Skin epidermis (tissue), 12 donors: ENCODE results near the gene FMNL1.

Experiments
- H3K27ac ChIP-seq, 21 experiments: fragments of 200-600 bp; sonication (generic) in 11 of 21; one replicate each; pipeline ENCODE4 v1.5.0; 2020; ENCODE audit warnings: mild to moderate bottlenecking in 3 of 21, inconsistent platforms in 2 of 21, moderate library complexity in 2 of 21
- H3K4me3 ChIP-seq, 7 experiments: fragments of 200-600 bp; sonication (generic) in 2 of 7; one replicate each; pipeline ENCODE4 v1.5.0; 2020; ENCODE audit warnings: inconsistent platforms in 2 of 7, mild to moderate bottlenecking in 2 of 7, moderate library complexity in 1 of 7

The FMNL1 gene

GRCh38 chr17:45231481-45232116, 9.9 kb downstream of the FMNL1 start:
- peak overlapping the region in 15 of 21 experiments; percentile 7 to 98 (median 87) for H3K27ac ChIP-seq

DNA sequence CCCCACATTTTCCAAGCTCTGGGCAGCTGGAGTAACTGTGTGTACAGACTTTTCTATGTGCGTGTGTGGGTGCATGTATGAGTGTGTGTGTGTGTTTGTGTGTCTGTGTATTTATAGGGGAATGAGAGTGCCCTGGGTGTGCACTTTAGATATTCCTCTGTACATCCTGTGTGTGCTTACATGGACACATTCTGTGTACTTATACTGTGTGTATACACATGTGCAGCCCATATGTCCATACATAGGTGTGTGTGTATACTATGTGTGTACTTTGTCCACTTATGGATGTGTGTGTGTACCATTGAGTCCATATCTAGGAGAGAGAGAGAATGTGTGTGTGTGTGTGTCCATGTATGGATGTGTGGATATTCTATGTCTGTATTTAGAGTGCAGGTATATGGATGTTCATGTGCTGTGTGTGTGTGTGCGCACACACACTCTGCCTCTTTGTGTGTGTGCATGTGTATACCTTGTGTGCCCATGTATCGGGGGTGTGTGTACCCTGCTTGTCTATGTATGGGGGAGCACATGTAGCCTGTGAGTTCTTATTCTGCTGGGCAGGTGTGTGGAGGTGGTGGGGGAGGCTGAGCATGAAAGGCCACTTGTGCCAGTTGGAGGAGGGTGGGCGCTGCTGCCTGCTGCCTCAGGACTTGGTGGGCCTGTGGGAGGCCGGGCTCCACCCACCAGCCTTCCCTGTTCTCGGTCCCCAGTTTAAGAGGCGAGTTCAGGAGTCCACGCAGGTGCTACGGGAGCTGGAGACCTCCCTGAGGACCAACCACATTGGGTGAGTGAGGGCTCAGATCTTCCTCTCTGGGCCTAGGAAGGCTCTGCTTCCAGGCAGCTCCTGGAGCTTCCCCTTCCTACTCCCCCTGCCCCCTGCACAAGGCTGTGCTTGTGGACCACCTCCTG, 11.1 kb downstream of the FMNL1 start:
- no peak overlapping the region for H3K4me3 ChIP-seq

More at GRCh38 chr17:45231481-45232116, 9.9 kb downstream of the FMNL1 start:
- no peak overlapping the region for H3K4me3 ChIP-seq

GRCh38 chr17:45233423-45233924, 11.8 kb downstream of the FMNL1 start:
- no peak overlapping the region for H3K4me3 ChIP-seq
- no peak overlapping the region for H3K27ac ChIP-seq

More for the DNA sequence above, 11.1 kb downstream of the FMNL1 start:
- peak overlapping the region in 1 of 21 experiments; percentile 19 for H3K27ac ChIP-seq

DNA sequence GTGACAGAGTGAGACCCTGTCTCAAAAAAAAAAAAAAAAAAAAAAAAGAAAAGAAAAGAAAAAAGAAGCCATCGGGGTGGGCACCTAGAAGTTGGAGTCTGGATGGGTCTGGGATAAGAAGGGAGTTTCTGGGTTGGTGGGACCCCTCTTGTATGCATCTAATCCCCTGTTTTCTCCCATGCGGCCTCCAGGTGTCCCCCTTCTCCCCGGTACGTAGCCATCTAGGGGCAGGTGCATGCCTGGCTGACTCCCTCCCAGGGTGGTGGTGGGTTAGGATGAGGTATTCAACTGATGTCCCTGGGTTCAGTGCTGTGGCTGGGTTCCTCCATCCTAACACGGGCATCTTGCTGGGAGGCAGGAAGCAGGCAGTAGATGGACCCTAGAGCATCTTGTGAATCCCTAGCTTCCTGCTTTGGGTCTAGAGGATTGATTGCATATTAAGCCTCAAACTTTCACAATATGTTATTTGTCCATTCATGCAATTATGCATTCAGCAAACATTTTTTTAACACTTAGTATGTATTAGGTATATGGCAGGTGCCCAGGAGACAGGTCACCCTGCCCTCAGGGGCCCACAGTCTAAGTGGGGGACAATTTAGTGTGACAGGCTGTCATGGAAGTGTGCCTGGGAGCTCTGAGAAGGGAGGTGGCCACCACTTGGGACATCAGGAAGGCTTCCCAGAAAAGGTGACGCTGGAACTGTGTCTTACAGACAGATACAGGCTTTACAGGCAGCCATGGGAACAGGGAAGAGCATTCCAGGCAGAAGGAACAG, 13.1 kb downstream of the FMNL1 start:
- Histone ChIP-seq H3K4me3 (no peak overlapping the region), H3K27ac (peak overlapping the region in 2 of 21 experiments; percentile 18 to 37)

GRCh38 chr17:45235416-45236281, 14.0 kb downstream of the FMNL1 start:
- peak overlapping the region in 3 of 21 experiments; percentile 18 to 43 (median 37) for H3K27ac ChIP-seq

DNA sequence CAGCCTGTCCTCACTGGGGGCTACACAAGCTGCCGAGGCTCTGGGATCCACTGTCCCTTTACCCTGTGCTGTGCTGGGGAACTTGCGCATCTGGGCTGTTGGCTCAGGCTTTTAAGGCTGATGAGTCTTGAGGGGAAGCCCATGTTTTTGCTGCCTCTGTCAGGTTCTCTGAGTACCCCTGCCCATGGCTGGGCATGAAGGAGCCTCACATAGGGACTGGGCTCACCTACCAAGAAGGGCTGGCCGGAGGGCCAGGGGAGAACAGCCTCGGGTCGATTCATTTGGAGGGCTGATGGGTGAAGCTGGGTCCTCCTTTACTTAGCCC, 14.6 kb downstream of the FMNL1 start:
- H3K4me3 ChIP-seq, result no peak overlapping the region
- no peak overlapping the region for H3K27ac ChIP-seq

More at GRCh38 chr17:45235416-45236281, 14.0 kb downstream of the FMNL1 start:
- H3K4me3 ChIP-seq, result no peak overlapping the region

DNA sequence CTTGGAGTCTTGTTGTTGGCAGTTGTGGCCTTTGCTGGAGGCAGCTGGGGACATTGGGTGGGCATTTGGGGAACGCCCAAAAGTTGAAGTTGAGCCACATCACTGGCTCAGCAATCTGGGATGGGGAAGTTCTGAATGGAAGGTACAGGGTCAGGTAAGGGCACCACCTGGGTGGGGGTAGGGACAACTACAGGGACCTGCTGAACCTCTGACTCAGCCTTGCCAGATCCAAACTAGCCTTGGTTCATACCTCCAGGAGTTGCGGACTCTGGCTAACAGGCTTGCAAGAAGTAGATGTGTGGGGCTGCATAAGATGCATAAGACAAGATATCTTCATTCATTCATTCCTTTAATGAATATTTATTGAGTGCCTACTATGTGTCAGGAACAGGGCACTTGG, 16.0 kb downstream of the FMNL1 start:
- Histone ChIP-seq H3K4me3 (no peak overlapping the region), H3K27ac (no peak overlapping the region)

- no peak overlapping the region for H3K27ac ChIP-seq
- H3K4me3 ChIP-seq, result no peak overlapping the region
These were observed 16.6 kb downstream of the FMNL1 start for GRCh38 chr17:45238155-45238774.

DNA sequence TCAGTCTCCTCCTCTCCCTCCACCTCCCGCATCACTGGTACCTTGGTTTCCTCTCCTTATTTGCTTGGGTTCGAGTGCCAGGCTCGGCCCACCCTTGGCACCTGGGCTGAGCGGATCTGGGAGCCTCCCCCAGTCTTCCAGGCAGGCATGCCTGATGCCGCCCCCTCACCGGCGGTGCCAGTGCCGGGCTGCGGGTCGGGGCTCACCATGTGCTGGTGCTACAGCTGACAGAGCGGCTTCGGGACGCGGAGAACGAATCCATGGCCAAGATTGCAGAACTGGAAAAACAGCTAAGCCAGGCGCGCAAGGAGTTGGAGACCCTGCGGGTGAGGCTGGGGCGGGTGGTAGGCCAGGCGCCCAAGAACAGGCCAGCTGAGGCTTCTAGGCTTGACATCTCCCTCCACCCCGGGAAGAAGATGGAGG, 19.2 kb downstream of the FMNL1 start:
- H3K27ac ChIP-seq, result peak overlapping the region in 6 of 21 experiments; percentile 1 to 76 (median 29)

GRCh38 chr17:45241328-45242028, 19.8 kb downstream of the FMNL1 start:
- Histone ChIP-seq H3K4me3 (peak overlapping the region in 5 of 7 experiments; percentile 1 to 38 (median 26)), H3K27ac (peak overlapping the region in 6 of 21 experiments; percentile 1 to 76 (median 29))

More for the DNA sequence above, 19.2 kb downstream of the FMNL1 start:
- H3K4me3 ChIP-seq, result peak overlapping the region in 4 of 7 experiments; percentile 8 to 38 (median 26)

DNA sequence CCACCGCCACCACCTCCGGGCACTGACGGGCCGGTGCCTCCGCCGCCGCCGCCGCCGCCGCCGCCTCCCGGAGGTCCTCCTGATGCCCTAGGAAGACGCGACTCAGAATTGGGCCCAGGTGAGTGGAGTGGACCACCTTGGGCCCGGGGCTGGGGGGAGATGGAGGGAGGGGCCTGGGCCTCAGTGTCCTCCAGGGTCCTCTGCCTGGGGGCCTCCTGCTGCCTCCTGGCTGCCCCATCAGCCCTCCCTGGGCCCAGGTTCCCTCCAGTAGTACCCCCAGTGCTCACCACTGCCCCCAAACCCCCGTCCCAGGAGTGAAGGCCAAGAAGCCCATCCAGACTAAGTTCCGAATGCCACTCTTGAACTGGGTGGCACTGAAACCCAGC, 20.3 kb downstream of the FMNL1 start:
- Histone ChIP-seq H3K4me3 (peak overlapping the region in 2 of 7 experiments; percentile 26 to 38), H3K27ac (peak overlapping the region in 1 of 21 experiments; percentile 76)

- Histone ChIP-seq H3K27ac (no peak overlapping the region), H3K4me3 (no peak overlapping the region)
These were observed 22.1 kb downstream of the FMNL1 start for GRCh38 chr17:45243750-45244149.

GRCh38 chr17:45244725-45245656, 23.3 kb downstream of the FMNL1 start:
- H3K4me3 ChIP-seq, result no peak overlapping the region
- H3K27ac ChIP-seq, result peak overlapping the region in 4 of 21 experiments; percentile 11 to 85 (median 32)

GRCh38 chr17:45246338-45246737, 24.7 kb downstream of the FMNL1 start:
- peak overlapping the region in 8 of 21 experiments; percentile 76 to 98 (median 88) for H3K27ac ChIP-seq
- peak overlapping the region in 2 of 7 experiments; percentile 42 to 74 for H3K4me3 ChIP-seq

DNA sequence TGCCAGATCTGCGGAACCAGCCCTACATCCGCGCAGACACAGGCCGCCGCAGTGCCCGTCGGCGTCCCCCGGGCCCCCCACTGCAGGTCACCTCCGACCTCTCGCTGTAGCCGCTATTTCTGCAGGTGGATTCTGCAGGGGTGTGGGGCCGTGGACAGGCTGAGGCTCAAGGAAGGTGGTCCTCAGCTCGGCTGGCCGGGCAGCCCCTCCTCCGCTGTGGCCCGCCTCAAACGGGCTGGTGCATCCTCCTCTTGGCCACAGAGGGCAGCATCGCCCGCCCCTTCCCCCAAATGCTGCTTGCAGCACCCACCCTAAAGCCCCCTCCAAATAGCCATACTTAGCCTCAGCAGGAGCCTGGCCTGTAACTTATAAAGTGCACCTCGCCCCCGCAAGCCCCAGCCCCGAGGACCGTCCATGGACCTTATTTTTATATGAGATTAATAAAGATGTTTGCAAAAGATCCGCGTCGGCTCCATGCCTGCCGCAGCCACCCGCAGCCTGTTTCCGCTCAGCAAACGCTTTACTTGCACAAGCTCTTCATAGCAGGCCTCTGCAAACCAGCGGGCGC, 25.3 kb downstream of the FMNL1 start:
- H3K4me3 ChIP-seq, result peak overlapping the region; percentile 42 to 79 (median 64)
- peak overlapping the region in 20 of 21 experiments; percentile 59 to 98 (median 84) for H3K27ac ChIP-seq
